DLD1 (cell line): ENCODE data around the gene CHST8.
"Not testable (repeated sequence)": the region's sequence is repeated elsewhere in the genome, so short reads cannot be mapped to it uniquely, and the experiment has no call there.

ENCODE experiments used
- in situ Hi-C: cut with HindIII; loops from 2 replicates; pipeline ENCODE4 v1.10.0; 2017; ENCODE audit warnings: low sequenced_read_pairs

CHST8 gene, protein sequence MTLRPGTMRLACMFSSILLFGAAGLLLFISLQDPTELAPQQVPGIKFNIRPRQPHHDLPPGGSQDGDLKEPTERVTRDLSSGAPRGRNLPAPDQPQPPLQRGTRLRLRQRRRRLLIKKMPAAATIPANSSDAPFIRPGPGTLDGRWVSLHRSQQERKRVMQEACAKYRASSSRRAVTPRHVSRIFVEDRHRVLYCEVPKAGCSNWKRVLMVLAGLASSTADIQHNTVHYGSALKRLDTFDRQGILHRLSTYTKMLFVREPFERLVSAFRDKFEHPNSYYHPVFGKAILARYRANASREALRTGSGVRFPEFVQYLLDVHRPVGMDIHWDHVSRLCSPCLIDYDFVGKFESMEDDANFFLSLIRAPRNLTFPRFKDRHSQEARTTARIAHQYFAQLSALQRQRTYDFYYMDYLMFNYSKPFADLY

DNA sequence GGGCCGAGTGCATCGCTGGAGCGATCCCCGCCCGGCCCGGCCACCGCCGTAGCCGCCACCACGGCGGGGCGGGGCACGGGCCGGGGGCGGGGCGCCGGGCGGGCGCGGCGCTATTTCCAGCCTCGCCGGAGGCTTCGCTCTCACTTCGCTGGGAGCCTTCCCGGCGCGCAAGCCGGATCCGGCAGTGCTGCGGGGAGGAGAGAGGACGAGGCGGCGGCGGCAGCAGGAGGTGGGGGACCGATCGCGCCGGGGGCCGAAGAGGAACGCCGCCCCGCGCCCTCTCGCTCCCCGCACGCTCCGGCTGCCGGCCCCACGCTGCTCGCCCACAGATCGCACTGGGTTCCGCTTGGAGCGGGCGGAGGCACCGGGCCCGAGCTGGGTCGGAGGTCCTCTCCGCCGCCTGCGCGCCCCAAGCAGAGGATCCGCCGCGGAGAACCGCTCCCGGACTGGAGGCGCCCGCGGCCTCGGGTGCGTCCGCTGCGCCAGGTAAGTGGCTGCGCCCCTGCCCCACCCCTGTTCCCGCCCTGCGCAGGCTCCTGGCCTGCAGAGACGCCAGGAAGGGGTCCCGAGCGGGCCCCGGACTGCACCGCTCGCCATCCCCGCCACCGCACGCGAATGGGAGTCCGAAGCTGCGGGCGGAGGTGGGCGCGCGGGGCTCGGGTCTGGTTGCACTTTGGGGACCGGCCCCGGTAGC is at the start of gene CHST8:
TSS of gene CHST8 (plus strand) at position 143 of the 694 bp plus-strand sequence. CDS start 67,309 bp downstream, outside the sequence.
- in situ Hi-C loops: no loop called here

DNA sequence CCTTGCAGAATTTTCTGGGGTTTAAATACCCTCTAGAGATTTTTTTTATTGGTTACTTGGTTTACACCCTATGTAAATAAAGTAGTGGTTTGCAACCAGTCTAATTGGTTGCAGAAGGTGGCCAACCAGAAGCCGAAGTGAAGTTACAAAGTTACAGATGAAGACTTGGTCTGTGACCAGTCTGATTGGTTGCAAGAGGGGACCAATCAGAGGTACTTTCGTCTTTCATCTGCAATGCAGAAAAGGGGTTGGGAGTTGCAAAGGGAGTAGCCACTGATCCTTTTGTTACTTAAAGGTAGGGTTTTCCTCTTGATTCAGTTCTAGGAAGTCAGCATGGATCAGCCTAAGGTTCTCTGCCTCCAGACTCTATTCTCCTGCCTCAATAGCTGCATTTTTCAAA is 48.8 kb upstream of the CHST8 start:
- in situ Hi-C loops: no loop called here

DNA sequence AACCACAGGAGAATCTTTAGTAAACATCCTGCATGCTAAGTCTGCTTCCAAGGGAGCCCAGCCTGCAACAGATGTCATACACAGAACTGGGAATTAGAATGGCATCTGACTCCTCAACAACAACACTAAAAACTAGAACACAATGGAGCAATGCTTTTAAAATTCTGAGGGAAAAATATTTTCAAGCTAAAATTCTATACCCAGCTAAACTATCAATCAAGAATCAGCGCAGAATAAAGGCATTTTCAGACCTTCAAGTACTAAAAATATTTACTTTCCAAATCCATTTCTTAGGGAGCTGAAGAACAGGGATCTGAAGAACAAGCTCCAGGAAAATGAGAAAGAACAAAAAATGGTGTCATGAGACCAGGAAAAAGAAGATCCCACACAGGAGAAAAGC is 46.9 kb upstream of the CHST8 start:
- in situ Hi-C loops: no loop called here

DNA sequence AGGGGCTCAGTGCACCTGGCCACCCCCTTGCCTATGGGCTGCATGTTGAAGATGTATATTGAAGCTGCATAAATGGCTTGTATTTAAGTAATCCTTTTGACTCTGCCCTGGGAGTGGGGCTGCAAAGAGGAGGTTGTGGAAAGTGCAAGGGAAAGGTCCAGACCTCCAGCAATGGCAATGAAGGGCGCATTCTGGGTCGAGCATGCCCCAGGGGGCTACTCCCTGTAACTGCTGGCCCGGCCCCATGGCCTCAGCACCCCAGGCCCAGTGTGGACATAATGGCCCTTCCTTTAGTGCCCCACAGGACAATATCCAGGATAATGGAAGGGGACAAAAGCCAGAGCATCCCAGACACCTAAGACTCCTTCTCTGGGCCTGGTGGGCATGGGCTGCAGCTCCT is 43.1 kb upstream of the CHST8 start:
- in situ Hi-C loops: no loop called here

DNA sequence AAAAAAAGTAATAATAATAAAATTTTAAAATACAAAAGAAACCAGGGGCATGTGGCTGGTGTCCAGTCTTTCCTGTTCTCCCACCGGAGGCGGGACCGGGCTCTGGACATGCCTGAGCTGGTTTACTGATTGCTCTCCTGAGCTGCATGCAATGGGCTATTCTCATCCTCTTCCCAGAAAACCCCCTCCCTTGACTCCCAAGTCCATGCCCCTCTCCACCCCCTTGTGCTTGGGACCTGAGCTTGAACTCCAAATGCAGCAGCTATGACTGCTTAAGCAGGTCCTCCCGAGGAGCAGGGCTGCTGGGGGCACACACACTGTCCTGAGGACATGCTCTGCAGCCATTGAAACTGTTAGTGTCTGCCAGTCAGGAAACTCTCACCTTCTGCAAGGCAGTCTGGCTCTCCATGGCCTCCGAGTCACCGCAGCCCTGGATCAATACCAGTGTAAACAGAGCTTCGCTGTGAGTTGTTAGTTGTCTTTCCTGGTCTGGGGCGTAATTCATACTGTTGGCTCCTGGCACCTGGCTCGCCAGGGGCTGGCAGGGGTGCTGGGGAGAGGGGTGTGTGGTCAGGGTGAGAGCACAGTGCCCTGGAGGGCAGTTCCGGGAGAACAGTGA is 41.6 kb upstream of the CHST8 start:
- in situ Hi-C loops: no loop called here

DNA sequence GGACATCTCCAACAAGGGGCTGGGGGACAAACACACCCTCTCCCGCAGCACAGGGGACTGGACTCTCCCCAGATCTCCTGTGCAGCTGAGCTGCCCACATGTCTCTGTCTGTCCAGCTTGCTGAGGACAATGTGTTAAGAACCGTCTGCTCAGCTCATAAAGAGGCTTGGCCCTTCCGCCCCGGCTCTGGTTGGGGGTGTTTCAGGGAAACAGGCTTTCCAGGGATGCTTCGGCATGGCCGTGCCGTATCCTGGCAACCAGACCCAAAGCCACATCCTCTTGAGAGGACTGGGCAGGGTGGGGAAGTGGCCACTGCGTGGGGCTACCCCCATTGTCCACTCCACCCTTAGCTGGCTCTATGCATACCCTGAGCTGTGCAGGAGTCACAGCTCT is 41.1 kb upstream of the CHST8 start:
- in situ Hi-C loops: no loop called here

DNA sequence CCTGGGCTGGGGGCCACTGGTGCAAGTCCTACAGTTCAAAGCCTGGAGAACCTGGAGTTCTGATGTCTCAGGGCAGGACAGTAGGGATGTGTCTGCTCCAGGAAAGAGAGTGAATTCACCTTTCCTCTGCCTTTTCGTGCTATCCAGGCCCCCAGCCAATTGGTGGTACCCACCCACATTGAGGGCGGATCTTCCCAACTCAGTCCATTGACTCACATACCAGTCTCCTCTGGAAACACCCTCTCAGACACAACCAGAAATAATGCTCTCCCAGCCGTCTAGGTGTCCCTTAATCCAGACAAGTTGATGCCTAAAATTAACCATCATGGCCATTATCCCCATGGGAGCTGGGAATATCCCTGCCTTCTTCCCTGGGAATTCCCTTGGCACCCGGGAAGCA is 38.8 kb upstream of the CHST8 start:
- in situ Hi-C loops: no loop called here

DNA sequence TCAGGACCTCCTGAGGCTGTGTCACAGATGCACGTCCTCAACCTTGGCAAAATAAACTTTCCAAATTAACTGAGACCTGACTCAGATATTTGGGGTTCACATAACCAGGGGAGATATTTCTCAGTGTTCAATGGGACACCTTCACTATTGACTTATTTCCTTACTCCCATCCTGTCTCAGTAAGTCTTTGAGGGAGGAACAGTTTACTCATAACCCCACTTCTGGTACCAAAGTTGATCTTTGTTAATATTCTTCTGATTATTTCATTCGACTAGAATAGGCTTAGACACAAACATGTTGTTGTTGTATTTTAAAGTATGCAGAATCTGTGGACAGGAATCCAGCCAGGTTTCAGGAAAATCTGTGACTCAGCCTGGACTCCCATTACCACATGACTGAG is 34.6 kb upstream of the CHST8 start:
- in situ Hi-C loops: no loop called here

DNA sequence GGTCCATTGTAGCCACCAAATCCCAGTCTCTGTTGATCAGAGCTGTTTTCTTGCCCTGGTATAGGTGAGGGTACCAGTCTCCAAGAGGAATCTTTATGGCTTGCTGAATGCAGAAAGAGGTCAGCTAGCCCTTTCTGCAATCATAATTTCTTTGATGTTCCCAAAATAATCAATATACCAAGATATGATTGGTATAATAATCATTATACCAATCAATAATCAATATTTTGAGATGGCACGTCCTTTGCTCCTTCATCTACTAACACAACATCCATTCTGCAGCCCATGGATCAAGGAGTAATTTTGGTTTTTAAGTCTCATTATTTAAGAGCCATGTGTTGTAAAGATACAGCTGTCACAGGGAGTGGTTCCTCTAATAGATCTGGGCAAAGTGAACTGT is 31.5 kb upstream of the CHST8 start:
- in situ Hi-C loops: no loop called here

DNA sequence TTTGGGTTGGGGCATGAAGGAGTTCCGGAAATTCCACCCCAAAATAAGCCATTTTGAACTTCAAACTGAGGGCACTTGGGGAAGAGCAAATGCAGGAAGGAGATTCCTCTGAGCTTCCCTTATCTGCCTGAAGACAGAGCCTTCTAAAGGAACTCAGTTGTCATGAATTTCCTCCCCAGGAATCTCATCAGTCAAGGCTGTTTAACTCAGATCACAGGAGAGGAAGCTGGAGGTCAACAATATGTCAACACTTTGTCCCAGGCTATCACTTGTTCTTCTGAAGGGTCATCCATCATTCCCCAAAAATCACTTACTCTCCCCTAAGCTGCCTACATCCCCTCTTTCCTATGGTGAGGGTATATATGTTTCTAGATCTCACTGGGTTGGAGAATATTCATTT is 26.0 kb upstream of the CHST8 start:
- in situ Hi-C loops: no loop called here

DNA sequence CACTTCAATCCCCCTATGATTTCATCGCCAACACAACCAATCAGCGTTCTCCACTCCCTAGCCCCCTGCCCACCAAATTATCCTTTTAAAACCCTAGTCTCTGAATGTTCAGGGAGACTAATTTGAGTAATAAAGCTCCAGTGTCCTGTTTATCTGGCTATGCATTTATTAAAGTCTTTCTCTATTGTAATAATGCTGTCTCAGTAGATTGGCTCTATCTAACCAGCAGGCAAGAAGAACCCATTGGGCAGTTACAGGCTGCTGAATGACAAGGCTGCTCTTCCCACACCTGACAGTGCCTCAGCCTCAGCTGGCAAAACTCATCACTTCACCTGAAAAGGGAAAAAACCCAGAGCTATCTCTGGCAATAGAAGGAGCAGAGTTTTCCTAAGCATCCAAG is 20.2 kb upstream of the CHST8 start:
- in situ Hi-C loops: no loop called here

DNA sequence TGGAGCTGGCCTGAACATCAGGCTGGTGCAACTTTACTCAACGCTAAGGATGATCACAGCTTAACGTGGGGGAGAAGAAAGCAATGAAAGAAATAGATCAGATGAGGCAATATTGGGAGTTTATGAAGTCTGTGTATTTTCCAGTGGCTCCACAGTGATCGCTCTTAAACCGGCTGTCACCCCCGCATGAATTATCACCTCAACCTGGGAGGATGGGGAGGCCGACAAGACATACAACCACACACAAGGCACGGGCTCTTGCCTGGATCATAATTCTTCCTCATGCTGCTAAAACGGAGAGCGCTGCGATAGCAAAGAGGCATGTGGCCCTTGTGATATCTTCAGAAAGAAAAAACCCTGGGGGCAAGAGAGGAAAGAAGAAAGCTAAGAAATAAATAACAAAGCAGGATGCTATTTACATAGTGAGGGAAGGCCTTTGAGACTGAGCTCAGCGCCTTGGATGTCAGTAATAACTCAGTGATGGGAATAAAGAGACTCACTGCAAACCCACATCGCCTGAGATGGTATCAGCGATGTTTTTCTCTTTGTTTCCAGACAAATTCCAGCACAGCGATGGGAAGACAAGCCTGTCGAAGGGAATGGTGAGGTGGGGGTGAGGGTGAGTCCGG is 19.1 kb upstream of the CHST8 start:
- in situ Hi-C loops: no loop called here

DNA sequence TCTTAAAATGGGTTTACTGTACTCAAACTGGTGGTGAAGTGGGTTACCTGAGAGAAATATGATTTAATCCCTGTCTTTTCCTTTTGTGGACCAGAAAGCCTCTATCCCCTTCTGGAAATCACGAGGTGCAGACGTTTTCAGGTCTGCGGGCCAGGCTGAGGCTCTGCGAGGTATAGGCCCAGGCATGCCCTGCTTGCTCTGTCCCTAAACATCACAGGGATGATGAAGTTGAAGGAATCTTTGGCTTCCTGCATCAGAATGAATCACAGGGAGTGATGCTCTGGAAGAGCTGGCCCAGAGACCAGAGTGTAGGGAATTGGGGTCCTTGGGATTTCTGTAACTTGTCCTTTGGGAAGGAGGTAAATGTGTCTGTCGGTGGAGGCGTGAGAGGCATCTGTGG is 18.4 kb upstream of the CHST8 start:
- in situ Hi-C loops: no loop called here

DNA sequence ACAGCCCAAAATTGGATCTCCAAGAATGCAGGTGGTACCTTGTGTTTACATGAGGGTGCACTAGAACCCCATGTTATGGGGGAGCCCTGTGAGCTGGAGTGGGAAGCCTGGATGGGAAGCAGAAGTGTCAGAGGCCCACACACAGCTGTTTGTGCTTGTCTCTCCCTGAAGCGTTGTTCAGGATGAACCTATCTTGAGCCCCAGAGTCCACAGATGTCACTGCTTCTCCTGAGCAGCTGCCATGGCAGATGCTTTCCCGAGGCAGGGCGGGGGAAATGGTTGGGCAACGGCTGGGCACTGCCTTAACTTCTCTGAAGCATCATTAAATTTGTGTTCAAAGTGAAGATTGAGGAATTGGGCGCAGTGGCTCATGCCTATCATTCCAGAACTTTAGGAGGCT is 17.1 kb upstream of the CHST8 start:
- in situ Hi-C loops: no loop called here

DNA sequence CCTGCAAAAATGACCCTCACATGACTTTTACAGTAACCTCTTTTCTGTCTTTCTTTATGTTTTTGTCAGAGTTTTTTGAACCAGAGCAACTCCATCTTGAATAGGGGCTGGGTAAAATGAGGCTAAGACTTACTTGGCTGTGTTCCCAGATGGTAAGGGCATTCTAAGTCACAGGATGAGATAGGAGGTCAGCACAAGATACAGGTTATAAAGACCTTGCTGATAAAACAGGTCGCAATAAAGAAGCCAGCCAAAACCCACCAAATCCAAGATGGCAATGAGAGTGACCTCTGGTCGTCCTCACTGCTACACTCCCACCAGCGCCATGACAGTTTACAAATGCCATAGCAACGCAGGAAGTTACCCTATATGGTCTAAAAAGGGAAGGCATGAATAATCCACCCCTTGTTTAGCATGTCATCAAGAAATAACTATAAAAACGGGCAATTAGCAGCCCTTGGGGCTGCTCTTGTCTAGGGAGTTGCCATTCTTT is 15.9 kb upstream of the CHST8 start:
- in situ Hi-C loops: not testable (repeated sequence)

DNA sequence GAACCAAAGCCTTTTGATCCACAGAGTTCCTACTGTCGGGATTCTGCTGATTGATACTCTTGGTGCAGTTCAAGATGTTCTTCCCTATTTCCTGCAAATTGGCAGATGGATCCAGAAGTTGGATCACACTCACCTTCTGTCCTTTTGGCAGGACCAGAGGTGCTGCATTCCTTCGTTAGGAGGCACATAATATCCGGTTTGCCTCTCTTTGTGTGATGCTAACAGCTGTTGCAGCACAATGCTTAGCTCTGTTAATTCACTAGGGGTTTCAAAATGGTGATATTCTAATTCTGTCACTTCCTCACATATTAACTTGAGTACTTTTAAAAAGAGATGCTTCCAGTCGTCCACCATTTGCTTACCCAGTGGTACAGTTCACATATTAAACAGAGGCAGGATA is 15.2 kb upstream of the CHST8 start:
- in situ Hi-C loops: no loop called here

DNA sequence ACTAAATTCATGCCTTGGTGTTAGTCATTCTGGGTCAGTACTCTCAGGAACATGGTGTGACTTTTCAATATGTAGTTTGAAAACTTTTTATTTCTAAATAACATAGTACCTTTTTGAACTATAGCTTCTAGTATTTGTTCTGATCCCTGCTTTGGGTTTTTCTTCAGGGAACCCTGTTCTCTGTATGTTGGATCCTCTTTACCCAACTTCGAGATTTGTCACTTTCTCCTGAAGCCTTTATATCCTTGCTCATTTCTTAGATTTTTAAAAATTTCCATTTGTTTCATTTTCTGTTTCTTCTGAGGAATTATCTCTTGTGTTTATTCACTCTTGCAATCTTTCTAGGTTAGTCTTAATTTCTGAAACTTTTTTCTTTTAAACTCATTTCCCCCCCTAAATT is 12.4 kb upstream of the CHST8 start:
- in situ Hi-C loops: no loop called here

DNA sequence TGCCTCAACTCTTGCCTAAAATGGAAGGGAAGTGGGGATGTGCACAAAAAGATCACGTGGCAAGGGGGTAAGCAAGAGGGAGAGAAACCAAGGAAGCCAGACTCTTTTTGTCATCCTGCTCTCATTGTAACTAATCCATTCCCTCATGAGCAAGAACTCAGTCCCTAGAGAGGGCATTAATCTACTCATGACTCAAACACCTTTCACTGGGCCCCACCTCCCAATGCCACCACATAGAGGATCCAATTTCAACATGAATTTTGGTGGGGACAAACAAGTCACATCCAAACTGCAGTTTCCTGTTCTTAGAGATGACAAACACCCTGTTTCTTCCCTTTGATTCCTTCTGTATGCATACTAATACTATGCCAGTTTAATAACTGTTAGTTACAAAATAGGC is 11.2 kb upstream of the CHST8 start:
- in situ Hi-C loops: no loop called here

DNA sequence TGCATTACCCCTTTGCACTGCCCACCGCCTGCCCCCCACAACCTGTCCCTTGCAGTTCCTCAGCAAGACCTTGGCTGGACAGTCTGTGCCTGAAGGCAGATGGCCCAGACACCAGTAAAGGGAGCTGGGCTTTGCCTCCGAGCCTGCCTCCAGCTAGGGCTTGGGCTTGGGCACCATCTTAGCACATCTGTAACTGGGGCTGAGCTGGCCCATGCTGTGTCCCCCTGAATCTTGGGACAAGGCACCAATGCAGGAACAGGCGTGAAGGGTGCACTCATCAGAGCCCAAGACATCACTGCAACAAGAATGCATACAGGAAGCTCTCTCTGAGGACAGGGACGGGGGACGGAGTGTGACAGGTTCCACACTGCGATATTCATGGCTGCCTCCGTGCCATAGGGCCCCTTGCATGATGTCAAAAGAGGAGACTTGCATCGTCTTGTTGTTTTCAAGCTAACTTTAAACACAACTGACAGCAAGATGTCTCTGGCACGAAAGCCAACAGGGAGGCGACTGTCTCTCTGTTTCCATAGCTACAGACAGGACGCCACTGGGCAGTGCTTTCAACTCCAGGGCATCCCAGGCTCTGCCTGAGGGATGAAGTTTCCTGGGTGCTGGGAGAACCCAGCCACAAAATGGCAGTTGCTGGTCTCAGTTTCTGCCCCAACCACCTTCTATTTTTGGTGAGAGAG is 8.7 kb upstream of the CHST8 start:
- in situ Hi-C loops: no loop called here

DNA sequence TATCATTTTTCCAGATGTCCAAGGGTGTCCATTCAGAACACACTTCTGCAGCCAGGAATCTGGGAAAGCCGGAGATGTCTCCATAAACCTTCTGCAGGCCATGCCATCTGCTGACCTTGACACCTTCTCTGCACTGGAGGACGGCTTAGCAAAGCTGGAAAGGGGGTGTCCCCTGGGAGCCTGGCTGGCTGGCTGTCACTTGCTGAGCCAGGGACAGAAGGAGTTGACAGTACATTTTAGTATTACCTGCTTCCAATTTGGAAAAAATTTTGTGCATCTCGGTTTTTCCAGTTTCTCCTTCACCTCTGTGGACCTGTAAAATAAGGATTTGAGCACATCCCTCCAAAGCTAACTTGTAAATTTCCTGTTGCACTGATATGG is 8.1 kb upstream of the CHST8 start:
- in situ Hi-C loops: no loop called here

DNA sequence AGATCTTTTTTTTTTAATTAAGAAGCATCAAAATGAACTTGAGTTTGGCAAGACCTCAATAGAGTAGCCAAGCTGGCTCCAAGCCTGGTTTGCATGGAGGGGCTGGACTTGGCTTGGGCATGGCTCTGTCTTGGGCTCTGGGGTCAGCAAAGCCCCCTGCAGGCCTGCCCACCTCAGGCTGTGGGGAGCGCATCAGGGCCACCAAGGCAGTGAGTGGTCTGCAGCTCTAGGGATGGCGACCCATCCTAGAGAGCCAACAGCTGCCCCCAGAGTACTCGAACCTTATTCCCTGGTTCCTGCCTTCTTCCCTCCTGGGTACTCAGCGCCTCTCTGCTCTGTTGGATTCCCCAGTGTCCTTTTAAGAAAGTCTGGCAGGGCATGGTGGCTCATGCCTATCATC is 5.4 kb upstream of the CHST8 start:
- in situ Hi-C loops: no loop called here
